Stimulated activated CD8-positive, alpha-beta memory T cell treated with anti-CD3 and anti-CD28 coated beads, Interleukin-4, amount 100 ng/mL, for 24 hours (primary cell): Measurements from ENCODE around the gene PPP2R5A.
"Not testable (repeated sequence)": the region's sequence is repeated elsewhere in the genome, so short reads cannot be mapped to it uniquely, and the experiment has no call there.

ENCODE experiments used
- DNase-seq: peaks from one replicate; pipeline ENCODE4 v3.0.0-alpha.2; 2020; ENCODE audit warnings: low read depth

Gene PPP2R5A

DNA sequence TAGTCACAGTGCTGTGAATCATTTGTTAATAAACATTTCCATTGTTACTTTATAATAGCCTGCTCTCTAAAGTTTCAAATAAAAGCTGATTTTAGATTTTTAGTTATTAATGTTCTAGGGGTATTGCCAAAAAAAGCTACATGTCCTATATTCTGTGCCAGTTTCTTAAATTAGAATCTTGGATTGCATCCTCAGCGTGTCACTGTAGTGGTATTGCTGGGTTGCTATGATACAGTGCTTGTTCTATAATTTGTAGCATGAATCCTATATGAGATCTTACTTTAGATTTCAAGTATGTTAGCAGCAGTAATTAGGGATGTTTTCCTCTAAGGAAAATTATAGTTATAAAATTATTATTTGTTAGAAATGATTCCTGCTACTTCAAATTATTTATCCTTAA is 16.4 kb downstream of the PPP2R5A start:
- no peak for DNase-seq

- no peak for DNase-seq
Observed at GRCh38 chr1:212302745-212303383, 17.7 kb downstream of the PPP2R5A start.

- DNase-seq: no peak
Observed at GRCh38 chr1:212305342-212305741, 20.1 kb downstream of the PPP2R5A start.

DNA sequence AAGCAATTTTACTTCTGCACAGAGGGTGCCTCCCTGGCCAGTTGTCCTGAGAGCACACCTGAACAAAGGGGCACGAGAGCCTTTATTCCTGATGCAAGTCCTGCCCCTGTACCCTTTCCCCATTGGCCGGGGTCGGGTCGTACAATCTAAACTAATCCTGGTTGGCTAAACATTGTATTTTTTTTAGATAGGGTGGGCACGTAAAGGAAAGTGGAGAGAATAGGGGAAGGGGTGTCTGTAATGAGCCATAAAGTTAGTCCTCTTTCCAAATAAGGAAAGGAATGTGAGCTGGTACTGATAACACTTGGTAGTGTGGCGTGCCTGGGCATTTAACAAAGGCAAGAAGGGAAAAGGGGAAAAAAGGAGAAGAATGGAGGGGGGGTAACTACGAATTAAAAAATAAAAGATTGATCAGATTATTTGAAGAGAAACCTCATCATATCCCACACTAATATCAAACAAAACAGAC is 20.8 kb downstream of the PPP2R5A start:
- DNase-seq: not testable (repeated sequence)

GRCh38 chr1:212309967-212310366 is 24.8 kb downstream of the PPP2R5A start:
- no peak for DNase-seq

- no peak for DNase-seq
Observed at GRCh38 chr1:212310383-212310782, 25.2 kb downstream of the PPP2R5A start.

DNA sequence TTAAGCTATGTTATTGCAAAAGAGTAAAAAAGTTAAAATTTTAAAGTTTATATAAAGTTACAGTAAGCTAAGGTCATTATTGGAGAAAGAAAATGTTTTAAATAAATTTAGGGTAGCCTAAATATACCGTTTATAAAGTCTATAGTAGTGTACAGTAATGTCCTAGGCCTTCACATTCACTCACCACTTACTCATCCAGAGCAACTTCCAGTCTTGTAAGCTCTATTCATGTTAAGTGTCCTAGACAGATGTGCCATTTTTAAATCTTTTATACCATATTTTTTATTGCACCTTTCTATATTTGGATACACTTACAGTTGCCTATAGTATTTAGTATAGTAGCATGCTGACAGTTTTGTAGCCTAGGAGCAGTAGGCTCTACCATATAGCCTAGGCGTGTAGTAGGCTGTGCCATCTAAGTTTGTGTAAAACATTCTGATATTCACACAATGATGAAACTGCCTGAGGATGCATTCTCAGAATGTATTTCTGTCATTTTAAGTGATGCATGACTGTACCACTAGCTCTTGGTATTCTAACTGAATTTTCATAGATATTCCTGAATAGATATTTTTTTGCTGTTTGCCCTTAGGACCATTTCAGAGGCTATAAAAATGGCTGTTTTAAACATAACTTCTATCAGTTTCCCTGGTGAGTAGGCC is 26.8 kb downstream of the PPP2R5A start:
- no peak for DNase-seq

DNA sequence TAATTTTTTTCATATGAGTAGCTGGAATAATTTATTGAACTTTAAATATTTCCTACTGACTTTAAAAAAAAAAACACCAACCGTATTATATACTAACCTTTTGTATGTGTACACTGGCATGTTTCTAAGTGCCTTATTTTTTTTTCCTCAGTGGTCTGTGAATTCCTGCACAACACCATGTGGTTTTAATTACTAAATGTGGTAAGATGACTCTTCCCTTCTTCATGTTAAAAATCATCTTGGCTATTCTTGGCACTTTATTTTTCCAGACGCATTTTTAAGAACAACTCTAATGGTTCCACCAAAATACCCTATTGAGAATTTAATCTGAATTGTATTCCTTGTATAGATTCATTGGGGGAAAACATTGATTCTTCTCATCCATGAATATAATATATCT is 28.4 kb downstream of the PPP2R5A start:
- DNase-seq: no peak

- DNase-seq: no peak
Observed at GRCh38 chr1:212315184-212315583, 30.0 kb downstream of the PPP2R5A start.

DNA sequence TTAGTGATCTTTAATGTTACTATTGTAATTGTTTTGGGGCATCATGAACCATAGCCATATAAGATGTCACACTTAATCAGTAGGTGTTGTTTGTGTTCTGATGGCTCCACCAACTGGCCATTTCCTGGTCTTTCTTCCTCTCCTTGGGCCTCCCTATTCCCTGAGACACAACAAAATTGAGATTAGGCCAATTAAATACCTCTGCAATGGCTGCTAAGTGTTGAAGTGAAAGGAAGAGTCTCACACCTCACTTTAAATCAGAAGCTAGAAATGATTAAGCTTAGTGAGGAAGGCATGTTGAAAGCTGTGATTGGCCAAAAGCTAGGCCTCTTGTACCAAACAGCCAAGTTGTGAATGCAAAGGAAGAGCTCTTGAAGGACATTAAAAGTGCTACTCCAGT is 30.7 kb downstream of the PPP2R5A start:
- DNase-seq: no peak

DNA sequence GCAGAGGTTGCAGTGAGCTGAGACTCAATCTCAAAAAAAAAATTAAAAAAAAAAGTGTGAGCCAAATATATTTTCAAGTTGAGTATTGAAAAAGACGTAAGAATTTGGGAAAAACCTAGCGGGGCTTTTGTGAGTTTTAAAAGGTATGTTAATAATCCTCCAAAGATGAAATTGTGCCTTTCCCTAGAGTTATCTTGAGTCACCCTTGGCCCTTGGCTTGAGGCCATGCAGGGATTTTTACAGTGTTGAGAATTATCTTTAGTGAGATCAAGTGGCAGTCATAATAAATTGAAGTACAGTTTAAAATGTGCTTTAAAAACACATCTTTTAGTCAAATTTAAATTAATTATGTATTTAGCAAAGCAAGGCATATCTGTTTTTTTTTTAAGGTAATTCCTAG is 32.7 kb downstream of the PPP2R5A start:
- no peak for DNase-seq

GRCh38 chr1:212321031-212321430 is 35.8 kb downstream of the PPP2R5A start:
- not testable (repeated sequence) for DNase-seq

GRCh38 chr1:212323066-212323465 is 37.9 kb downstream of the PPP2R5A start:
- DNase-seq: no peak

- DNase-seq: no peak
Observed at GRCh38 chr1:212326541-212326940, 41.3 kb downstream of the PPP2R5A start.

GRCh38 chr1:212328248-212328647 is 43.0 kb downstream of the PPP2R5A start:
- no peak for DNase-seq

DNA sequence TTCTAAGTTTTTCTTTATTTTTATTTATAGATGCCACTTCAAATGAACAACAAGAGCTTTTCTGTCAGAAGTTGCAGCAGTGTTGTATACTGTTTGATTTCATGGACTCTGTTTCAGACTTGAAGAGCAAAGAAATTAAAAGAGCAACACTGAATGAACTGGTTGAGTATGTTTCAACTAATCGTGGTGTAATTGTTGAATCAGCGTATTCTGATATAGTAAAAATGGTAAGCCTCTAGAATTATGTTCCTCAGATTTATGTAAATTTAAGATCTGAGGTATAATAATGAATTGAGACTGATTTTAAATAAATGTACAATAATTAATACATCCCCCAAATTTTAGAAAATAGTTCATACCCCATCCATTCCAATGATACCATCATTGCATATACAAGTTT is 43.9 kb downstream of the PPP2R5A start:
- no peak for DNase-seq

GRCh38 chr1:212341090-212341489 is 55.9 kb downstream of the PPP2R5A start:
- no peak for DNase-seq

DNA sequence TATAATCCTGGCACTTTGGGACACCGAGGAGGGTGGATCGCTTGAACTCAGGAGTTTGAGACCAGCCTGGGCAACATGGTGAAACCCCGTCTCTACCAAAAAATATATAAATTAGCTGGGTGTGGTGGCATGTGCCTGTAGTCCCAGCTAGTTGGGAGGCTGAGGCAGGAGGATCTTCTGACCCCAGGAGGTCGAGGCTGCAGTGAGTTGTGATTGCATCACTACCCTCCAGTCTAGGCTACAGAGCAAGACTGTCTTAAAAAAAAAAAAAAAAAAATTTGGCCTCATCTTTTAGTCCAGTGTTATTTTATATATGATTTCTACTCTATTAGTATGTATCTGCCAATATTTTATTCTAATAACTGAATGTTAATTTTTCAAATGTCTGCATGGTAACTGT is 59.7 kb downstream of the PPP2R5A start:
- no peak for DNase-seq

GRCh38 chr1:212346601-212347000 is 61.4 kb downstream of the PPP2R5A start:
- no peak for DNase-seq

GRCh38 chr1:212351588-212352362 is 66.6 kb downstream of the PPP2R5A start:
- no peak for DNase-seq

DNA sequence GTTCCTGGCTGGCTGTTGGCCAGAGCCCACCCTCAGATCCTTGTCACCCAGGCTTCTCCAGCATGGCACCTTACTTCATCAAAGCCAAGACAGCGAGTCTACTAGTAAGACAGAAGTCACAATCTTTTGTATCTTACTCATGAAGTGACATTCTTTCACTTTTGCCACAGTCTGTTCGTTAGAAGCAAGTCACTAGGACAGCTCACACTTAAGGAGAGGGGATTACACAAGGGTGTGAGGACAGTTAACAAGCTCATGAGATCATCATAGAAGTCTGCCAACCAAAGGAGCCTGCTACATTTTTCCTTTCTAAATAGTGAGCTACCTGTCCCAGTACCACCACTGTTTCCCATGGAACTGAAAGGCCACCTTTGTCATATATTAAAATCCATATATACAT is 68.0 kb downstream of the PPP2R5A start:
- no peak for DNase-seq

- no peak for DNase-seq
Observed at GRCh38 chr1:212354464-212354863, 69.3 kb downstream of the PPP2R5A start.
